Naive B cell (primary cell): Measurements from ENCODE around the gene RAP1A. TPM values are rescaled to one million over a fixed set of nuclear protein-coding genes. Genes with fewer than 3 reads are reported as not detected.

Experiments
- ATAC-seq, 2 donors: fragments of 150-1000 bp; cut with Tn5 transposase; 2 replicates each; pipeline ENCODE4 v1.10.0; 2021; ENCODE audit warnings: low read depth in 2 of 2, mild to moderate bottlenecking in 2 of 2, moderate library complexity in 2 of 2
- DNase-seq: peaks from one replicate; pipeline ENCODE4 v3.0.0; 2022
- H3K27ac Mint-ChIP-seq, 6 donors: one replicate each; pipeline ENCODE4 v1.8.0; 2020 to 2022; ENCODE audit warnings: mild to moderate bottlenecking in 6 of 6, mixed read lengths in 6 of 6, moderate library complexity in 5 of 6, inconsistent platforms in 2 of 6
- H3K27me3 Mint-ChIP-seq, 3 donors: one replicate each; pipeline ENCODE4 v1.8.0; 2021 to 2022; ENCODE audit warnings: mixed read lengths in 3 of 3, mild to moderate bottlenecking in 1 of 3
- H3K36me3 Mint-ChIP-seq, 2 donors: one replicate each; pipeline ENCODE4 v1.8.0; 2020 to 2022; ENCODE audit warnings: mixed read lengths in 2 of 2, inconsistent platforms in 1 of 2, mild to moderate bottlenecking in 1 of 2
- H3K4me1 Mint-ChIP-seq, 3 donors: one replicate each; pipeline ENCODE4 v1.8.0; 2020 to 2022; ENCODE audit warnings: mixed read lengths in 3 of 3, inconsistent platforms in 1 of 3, mild to moderate bottlenecking in 1 of 3, moderate library complexity in 1 of 3
- H3K4me3 Mint-ChIP-seq, 8 donors: one replicate each; pipeline ENCODE4 v1.8.0; 2020 to 2022; ENCODE audit warnings: mild to moderate bottlenecking in 8 of 8, mixed read lengths in 8 of 8, moderate library complexity in 8 of 8, inconsistent platforms in 2 of 8
- H3K9me3 Mint-ChIP-seq, 7 donors: one replicate each; pipeline ENCODE4 v1.8.0; 2020 to 2022; ENCODE audit warnings: mixed read lengths in 7 of 7, mild to moderate bottlenecking in 5 of 7, inconsistent platforms in 2 of 7, moderate library complexity in 1 of 7
- polyA plus RNA-seq, 6 donors: library from polyadenylated mRNA; unstranded; fragments of 300-500 nt; fragmentation: Illumina TruSeq; gene quantifications; one replicate each; pipeline ENCODE4 v1.2.3, GENCODE V29; 2021; ENCODE audit warnings: low read depth in 6 of 6

The RAP1A gene
- polyA plus RNA-seq, 6 donors from 2014 or later: 30.7 to 44.6 (median 37.2) TPM

DNA sequence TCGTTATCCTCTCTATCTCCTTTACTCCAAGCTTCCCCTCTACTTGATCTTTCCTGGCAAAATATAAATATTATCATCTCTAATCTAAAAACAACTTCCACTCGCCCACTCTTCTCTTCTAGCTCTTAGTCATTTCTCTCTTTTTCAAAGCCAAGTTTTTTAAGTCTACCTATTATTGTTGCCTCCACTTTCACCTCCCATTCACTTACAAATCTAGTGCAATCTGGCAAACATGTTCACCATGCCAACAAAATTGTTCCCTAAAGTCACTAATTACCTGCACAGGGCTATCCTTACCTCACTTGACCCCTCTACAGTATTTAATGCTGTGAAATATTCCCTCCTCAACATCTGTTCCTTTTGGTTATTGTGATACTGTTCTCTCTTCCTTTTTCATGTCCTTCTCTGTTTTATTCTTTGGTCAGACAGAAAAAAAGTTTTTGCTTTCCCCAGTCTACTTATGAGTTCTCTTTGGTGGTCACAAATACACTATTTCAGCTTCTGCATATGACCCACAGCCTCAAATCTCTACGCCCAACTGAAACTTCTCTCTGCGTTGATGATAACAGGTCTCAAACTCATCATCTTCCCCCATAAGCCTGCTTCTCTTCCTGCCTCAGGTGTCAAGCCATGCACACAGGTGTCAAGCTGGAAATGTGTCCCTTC is 31.9 kb upstream of the RAP1A start:
- H3K9me3 Mint-ChIP-seq: no peaks in the 10 kb centered on the region
- no peaks in the 10 kb centered on the region for H3K27me3 Mint-ChIP-seq
- no peaks in the 10 kb centered on the region for H3K36me3 Mint-ChIP-seq
- peaks cover 2 to 7% (median 5%) of the 10 kb centered on the region in 3 donors for H3K4me1 Mint-ChIP-seq
- H3K4me3 Mint-ChIP-seq: no peak overlapping the region
- ATAC-seq (no peak), DNase-seq (no peak)
- no peak overlapping the region for H3K27ac Mint-ChIP-seq

DNA sequence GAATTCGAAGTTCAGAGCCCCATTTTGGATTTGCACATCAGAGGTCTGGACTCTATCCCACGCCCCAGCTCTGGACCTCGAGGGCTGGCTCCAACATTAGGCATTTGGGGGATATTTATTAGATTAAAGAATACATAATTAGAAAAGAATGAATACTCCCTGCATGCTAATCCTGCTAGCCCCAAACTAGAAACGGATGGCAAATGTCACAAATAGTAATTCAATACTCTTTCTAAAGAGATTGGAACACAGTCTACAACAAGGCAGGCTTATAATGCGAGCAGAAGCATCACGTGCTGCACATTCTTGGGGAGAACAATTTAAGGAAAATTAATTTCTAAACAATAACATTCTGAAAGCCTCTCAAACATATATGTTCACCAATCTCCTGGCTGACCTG is 27.7 kb upstream of the RAP1A start:
- peaks cover 34 to 48% (median 39%) of the 10 kb centered on the region in 3 donors for H3K4me1 Mint-ChIP-seq
- H3K4me3 Mint-ChIP-seq: peak overlapping the region in 2 of 8 donors; percentile 79 to 80
- ATAC-seq: no peak

DNA sequence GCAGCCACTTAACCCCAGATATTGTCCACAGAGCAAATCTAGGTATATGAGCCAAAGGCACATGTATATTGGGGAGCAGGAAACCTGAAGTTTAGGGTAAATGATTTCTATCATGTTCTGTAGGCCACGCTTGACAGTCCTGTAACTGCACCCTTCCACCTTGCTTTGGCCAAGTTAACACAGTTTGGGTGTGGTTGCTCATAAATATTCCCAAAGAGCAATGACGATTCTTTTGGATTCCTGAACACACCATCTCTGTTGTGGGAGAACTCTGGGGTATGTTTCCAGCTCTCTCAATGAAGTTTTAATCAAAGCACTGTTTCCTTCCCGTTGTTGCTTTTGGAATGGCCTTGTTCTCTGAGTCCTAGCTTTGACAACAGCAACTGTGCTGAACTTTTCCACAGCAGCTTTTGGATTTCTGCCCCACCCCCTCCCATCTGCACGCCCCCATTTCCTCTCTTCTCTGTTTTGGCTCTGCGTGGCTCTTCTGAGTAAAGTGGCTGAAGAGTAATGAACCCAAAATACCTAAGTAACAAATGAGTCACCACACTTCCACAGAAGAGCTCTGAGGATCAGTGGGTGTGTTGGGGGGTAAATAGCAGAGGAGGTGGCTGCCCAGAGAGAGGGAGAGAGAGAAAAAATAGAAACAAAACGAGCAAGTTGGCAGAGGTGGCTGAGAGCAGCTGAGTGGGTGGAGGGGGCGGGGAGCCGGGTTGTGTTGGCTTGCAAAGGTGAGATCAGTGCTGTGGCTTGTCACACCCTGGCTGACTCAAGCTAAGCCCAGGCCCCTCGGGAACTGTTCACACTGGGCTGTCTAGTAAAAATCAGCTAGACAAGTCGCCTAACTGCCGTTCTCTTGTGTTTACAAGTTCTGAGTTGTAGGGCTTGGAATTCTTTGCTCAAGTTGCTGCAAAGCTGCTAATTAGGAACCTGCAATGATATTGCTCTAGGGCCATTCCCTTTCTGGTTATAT is 26.9 kb upstream of the RAP1A start:
- Mint-ChIP-seq H3K27ac (peak overlapping the region; percentile 58 to 94 (median 90)), H3K4me1 (peaks cover 34 to 55% (median 41%) of the 10 kb centered on the region in 3 donors), H3K9me3 (no peaks in the 10 kb centered on the region), H3K4me3 (peak overlapping the region in 7 of 8 donors; percentile 55 to 86 (median 80)), H3K36me3 (no peaks in the 10 kb centered on the region), H3K27me3 (no peaks in the 10 kb centered on the region)
- DNase-seq (peak; percentile 52), ATAC-seq (peak; percentile 84 to 86)

More for the DNA sequence above, 27.7 kb upstream of the RAP1A start:
- peak overlapping the region in 2 of 6 donors; percentile 58 to 89 for H3K27ac Mint-ChIP-seq
- no peak for DNase-seq
- H3K9me3 Mint-ChIP-seq: no peaks in the 10 kb centered on the region
- no peaks in the 10 kb centered on the region for H3K36me3 Mint-ChIP-seq
- H3K27me3 Mint-ChIP-seq: no peaks in the 10 kb centered on the region

DNA sequence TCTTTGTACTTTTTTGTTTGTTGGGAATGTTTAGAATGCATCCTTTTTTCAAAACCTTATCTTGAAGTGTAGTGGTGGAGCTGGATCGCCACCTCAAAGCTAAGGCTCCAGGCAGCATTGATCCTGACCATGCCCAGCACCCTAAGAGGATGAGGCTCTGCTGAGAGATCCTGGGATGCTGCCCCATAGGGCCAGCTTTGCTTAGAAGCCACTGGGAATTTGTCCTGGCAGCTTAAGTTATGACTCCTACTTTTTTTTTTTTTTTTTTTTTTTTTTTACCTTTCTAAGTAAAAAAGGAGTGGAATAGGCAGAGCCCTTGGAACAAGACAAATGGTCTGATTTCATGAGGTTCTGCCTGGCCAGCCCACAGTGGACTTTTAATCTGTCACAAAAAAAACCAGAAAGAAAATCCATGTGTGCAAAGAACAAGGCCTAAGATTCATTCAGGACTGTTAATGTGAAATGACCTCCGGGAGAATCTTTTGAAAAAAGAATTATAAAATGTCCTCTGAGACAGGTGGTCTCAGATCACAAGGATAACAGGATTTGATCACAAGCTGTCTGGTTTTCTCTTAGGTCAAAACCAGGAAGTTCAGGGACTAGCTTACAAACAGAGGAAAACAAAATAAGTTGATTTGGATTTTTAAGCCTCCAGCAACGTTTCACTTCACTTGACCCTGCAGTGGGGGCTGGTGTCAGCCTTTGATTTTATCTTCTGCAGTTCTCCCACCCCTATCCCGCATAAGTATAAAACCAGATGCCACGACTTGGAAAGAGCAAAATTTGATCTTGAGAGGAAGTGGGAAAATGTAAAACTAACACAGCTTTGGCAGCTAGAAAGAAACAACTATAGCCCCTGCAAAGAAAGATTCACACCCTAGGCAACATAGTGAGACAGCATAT is 25.9 kb upstream of the RAP1A start:
- no peaks in the 10 kb centered on the region for H3K9me3 Mint-ChIP-seq
- ATAC-seq: no peak
- H3K27ac Mint-ChIP-seq: peak overlapping the region in 5 of 6 donors; percentile 40 to 90 (median 75)
- H3K4me3 Mint-ChIP-seq: peak overlapping the region in 6 of 8 donors; percentile 25 to 86 (median 67)
- H3K36me3 Mint-ChIP-seq: no peaks in the 10 kb centered on the region
- peaks cover 34 to 61% (median 41%) of the 10 kb centered on the region in 3 donors for H3K4me1 Mint-ChIP-seq
- DNase-seq: no peak
- H3K27me3 Mint-ChIP-seq: no peaks in the 10 kb centered on the region

DNA sequence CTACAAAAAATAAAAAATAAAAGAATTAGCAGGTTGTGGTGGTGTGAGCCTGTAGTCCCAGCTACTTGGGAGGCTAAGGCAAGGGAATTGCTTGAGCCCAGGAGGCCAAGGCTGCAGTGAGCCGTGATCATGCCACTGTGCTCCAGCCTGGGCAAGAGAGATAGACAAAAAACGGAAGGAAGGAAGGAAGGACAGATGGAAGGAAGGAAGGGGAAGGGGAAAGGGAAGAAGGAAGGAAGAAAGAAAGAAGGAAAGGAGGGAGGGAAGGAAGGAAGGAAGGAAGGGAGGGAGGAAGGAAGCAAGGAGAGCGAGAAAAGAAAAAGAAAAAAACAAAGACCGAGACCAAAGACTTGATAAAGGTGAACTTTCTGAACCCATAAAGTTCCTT is 25.3 kb upstream of the RAP1A start:
- Mint-ChIP-seq H3K4me1 (peaks cover 34 to 61% (median 41%) of the 10 kb centered on the region in 3 donors), H3K4me3 (peak overlapping the region in 4 of 8 donors; percentile 35 to 55 (median 42))
- no peak for ATAC-seq

DNA sequence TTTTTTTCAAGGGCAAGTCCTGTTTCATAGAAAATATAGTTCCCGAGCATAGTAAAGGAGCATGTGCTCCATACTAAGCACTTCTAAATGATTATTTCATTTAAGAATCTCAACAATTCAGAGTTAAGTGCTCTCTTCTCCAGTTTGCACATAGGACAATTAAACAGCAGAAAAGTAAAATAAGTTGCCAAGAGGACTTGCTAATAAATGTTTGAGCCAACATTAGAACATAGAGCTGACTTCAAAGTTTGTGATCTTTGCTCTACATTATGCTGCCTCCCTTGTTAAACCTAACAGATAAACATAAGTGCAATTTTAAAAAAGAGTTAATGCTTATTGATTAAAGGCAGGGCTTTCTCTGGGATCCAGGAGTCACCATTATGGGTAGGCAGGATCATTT is 23.8 kb upstream of the RAP1A start:
- Mint-ChIP-seq H3K36me3 (no peaks in the 10 kb centered on the region), H3K4me1 (peaks cover 45 to 75% (median 56%) of the 10 kb centered on the region in 3 donors), H3K27ac (peak overlapping the region in 1 of 6 donors; percentile 62), H3K27me3 (no peaks in the 10 kb centered on the region), H3K4me3 (no peak overlapping the region), H3K9me3 (no peaks in the 10 kb centered on the region)
- ATAC-seq (no peak), DNase-seq (no peak)

More for the DNA sequence above, 25.3 kb upstream of the RAP1A start:
- Mint-ChIP-seq H3K27me3 (no peaks in the 10 kb centered on the region), H3K27ac (peak overlapping the region in 4 of 6 donors; percentile 40 to 89 (median 67)), H3K36me3 (no peaks in the 10 kb centered on the region), H3K9me3 (no peaks in the 10 kb centered on the region)
- DNase-seq: no peak

DNA sequence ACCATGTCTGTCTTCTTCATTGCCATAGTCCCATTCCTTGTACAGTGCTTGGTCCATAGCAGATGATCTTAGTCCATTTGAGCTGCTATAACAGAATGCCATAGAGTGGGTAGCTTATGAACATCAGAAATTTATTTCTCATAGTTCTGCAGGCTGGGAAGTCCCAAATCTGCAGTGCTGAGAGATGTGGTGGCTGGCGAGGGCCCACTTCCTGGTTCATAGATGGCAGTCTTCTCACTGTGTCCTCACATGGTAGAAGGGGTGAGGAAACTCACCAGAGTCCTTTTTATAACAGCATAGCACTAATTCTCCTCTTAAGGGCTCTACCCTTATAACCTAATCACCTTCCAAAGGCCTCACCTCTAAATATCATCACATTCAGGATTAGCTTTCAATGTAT is 23.1 kb upstream of the RAP1A start:
- Mint-ChIP-seq H3K36me3 (no peaks in the 10 kb centered on the region), H3K9me3 (no peaks in the 10 kb centered on the region), H3K4me3 (peak overlapping the region in 4 of 8 donors; percentile 36 to 82 (median 42)), H3K4me1 (peaks cover 51 to 82% (median 63%) of the 10 kb centered on the region in 3 donors), H3K27ac (peak overlapping the region; percentile 62 to 81 (median 72)), H3K27me3 (no peaks in the 10 kb centered on the region)
- peak; percentile 51 for DNase-seq
- ATAC-seq: peak; percentile 81 to 82

DNA sequence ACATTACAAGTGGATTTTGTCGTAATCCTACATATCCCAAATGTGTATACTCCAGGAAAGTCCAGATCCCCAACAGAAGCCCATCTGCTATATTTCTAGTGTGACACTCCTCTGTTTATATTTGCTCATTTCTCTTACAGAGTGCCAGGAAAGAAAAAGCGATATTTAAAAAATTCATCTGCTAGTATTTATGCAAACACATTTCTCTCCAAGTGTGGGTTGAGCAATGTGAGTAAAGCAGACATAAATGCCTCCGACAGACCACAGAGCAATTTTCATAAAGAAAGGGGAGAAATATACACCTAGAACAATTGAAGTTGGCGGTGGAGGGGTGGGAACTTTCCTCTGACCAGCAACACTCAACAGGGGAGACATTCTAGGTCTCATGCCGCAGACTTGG is 22.2 kb upstream of the RAP1A start:
- H3K4me3 Mint-ChIP-seq: no peak overlapping the region
- ATAC-seq: no peak
- H3K4me1 Mint-ChIP-seq: peaks cover 58 to 87% (median 70%) of the 10 kb centered on the region in 3 donors

DNA sequence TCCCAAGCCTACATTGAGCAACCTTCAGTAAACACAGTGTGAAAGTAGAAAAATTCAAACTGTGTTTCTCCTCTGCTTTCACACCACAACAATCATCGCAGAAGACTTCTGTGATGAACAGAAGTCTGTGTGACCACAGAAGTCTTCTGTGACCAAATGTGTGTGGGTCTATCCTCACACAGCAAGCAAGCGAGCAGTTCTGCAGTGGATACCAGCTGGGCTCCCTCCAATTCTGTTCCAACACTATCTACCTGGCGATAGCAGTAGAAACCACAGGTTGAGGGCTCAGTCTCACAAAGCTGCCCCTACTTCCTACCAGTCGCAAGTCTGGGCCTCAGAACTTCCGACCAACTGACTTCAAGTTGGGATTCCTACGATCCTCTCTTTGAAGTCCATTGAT is 21.0 kb upstream of the RAP1A start:
- H3K27me3 Mint-ChIP-seq: no peaks in the 10 kb centered on the region
- peak overlapping the region in 1 of 6 donors; percentile 58 for H3K27ac Mint-ChIP-seq
- no peak overlapping the region for H3K4me3 Mint-ChIP-seq
- no peaks in the 10 kb centered on the region for H3K36me3 Mint-ChIP-seq
- DNase-seq (no peak), ATAC-seq (no peak)
- no peaks in the 10 kb centered on the region for H3K9me3 Mint-ChIP-seq
- H3K4me1 Mint-ChIP-seq: peaks cover 59 to 88% (median 70%) of the 10 kb centered on the region in 3 donors

More for the DNA sequence above, 22.2 kb upstream of the RAP1A start:
- peak overlapping the region in 2 of 6 donors; percentile 17 to 29 for H3K27ac Mint-ChIP-seq
- no peaks in the 10 kb centered on the region for H3K36me3 Mint-ChIP-seq
- no peaks in the 10 kb centered on the region for H3K9me3 Mint-ChIP-seq
- no peak for DNase-seq
- no peaks in the 10 kb centered on the region for H3K27me3 Mint-ChIP-seq

DNA sequence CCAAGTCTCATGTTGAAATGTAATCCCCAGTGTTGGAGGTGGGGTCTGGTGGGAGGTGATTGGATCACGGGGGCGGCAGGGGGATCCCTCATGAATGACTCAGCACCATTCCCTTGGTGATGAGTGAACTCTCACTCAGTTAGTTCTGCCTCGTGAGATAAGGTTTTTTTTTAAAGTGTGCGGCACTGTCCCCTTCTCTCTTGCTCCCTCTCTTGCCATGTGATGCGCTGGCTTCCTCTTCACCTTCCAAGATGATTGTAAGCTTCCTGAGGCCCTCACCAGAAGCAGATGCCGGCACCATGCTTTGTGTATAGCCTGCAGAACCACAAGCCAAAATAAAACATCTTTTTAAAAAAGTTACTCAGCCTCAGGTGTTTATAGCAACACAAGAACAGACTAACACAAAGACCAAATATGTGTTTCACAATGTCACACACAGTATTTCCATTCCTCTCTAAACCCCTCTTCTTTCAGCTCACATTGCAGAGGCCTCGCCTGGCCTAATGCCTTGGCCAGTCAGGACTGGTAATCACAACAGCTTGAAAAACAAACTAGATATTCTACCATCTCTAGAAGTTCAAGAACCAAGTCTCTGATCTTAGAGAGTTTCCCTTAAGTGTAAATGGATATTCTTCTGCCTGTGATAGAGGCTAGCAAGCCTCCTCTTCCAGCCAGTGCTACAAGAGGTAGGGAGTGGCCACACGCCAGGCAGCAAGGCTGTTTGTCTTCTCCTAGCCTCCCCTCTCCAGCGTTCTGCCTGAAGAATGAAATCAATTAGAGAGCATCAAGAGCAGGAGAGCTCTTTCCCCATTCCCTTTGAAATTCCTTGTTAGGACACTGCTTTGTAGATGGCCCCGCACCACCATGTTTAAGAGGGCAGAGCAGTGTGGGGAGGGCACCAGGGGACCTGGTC is 19.6 kb upstream of the RAP1A start:
- Mint-ChIP-seq H3K36me3 (no peaks in the 10 kb centered on the region), H3K4me3 (peak overlapping the region in 4 of 8 donors; percentile 11 to 48 (median 24))

DNA sequence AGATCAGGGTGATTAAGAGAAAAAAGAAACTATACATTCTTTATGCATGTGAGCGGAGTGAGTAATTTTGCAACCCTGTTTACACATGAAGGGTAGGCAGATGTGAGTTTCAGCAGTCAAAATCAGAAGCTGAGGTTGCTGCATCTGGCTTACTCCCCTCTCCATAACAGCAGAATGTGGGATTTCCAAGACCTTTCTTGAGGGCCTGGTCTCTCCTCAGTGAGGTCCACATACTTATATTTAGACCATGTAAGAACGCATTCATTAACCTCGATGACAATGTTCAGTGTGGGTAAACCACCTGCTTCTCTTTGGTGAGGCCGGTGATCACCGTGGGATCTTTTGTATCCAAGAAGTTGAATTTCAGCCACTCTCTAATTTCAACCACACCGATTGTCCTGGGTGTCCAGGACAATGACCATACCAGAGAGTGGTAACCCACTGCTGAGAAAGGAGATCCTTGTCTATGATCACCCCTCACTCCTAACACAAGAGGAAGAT is 18.7 kb upstream of the RAP1A start:
- ATAC-seq (no peak), DNase-seq (no peak)
- Mint-ChIP-seq H3K4me1 (peaks cover 59 to 88% (median 77%) of the 10 kb centered on the region in 3 donors), H3K27me3 (no peaks in the 10 kb centered on the region), H3K9me3 (no peaks in the 10 kb centered on the region), H3K4me3 (peak overlapping the region in 6 of 8 donors; percentile 3 to 78 (median 38)), H3K36me3 (no peaks in the 10 kb centered on the region), H3K27ac (peak overlapping the region in 5 of 6 donors; percentile 31 to 79 (median 59))

More for the DNA sequence above, 19.6 kb upstream of the RAP1A start:
- H3K9me3 Mint-ChIP-seq: no peaks in the 10 kb centered on the region
- ATAC-seq (no peak), DNase-seq (no peak)
- H3K27ac Mint-ChIP-seq: peak overlapping the region in 5 of 6 donors; percentile 54 to 84 (median 79)
- H3K4me1 Mint-ChIP-seq: peaks cover 61 to 89% (median 73%) of the 10 kb centered on the region in 3 donors
- H3K27me3 Mint-ChIP-seq: no peaks in the 10 kb centered on the region
